Tibial nerve (tissue), 4 donors: Measurements from ENCODE around the gene TPK1. TPM values are rescaled to one million over a fixed set of nuclear protein-coding genes. Genes with fewer than 3 reads are reported as not detected.

ENCODE experiments used
- DNase-seq, 2 donors: peaks; one replicate each; pipeline ENCODE4 v3.0.0-alpha.2; 2019; ENCODE audit warnings: low spot score in 2 of 2
- H3K27ac ChIP-seq, 4 donors: fragments of 200-600 bp; sonication (generic) in 3 of 4; one replicate each; pipeline ENCODE4 v1.5.1; 2017 to 2019; ENCODE audit warnings: mild to moderate bottlenecking in 1 of 4
- H3K27me3 ChIP-seq, 2 donors: fragments of 200-600 bp; sonication (generic) in 1 of 2; one replicate each; pipeline versions ENCODE4 v1.5.1 to v1.6.0; 2017 to 2019
- H3K36me3 ChIP-seq, 3 donors: fragments of 200-600 bp; sonication (generic); one replicate each; pipeline ENCODE4 v1.5.1; 2018 to 2019
- H3K4me1 ChIP-seq, 4 donors: fragments of 200-600 bp; sonication (generic) in 3 of 4; one replicate each; pipeline ENCODE4 v1.5.1; 2017 to 2019
- H3K4me3 ChIP-seq, 4 donors: fragments of 200-600 bp; sonication (generic) in 3 of 4; one replicate each; pipeline ENCODE4 v1.5.1; 2017 to 2019; ENCODE audit warnings: mild to moderate bottlenecking in 1 of 4, moderate library complexity in 1 of 4
- H3K9me3 ChIP-seq, 4 donors: fragments of 200-600 bp; sonication (generic) in 3 of 4; one replicate each; pipeline ENCODE4 v1.5.1; 2017 to 2019
- CTCF ChIP-seq, 5 experiments: fragments of 200-600 bp in 3 of 5; fragments of 450-650 bp in 2 of 5; sonication (generic) in 3 of 5; IDR thresholded peaks; one replicate each; pipeline ENCODE4 v1.5.1; 2016 to 2019; ENCODE audit warnings: antibody characterized with exemption in 5 of 5, mild to moderate bottlenecking in 3 of 5, moderate library complexity in 2 of 5
- EP300 ChIP-seq, 2 donors: sonication (generic); formaldehyde crosslinking; IDR thresholded peaks; one replicate each; pipeline ENCODE4 v1.6.1; 2017; ENCODE audit warnings: antibody characterized with exemption in 2 of 2, mild to moderate bottlenecking in 1 of 2
- POLR2A ChIP-seq, 2 donors: fragments of 450-650 bp; IDR thresholded peaks; one replicate each; pipeline ENCODE4 v1.6.1; 2017; ENCODE audit warnings: antibody characterized with exemption in 2 of 2, mild to moderate bottlenecking in 2 of 2, moderate library complexity in 2 of 2
- WGBS, 2 donors: methylation state at CpG; one replicate each; pipeline ENCODE4 v1.1.5; 2018; 5-methylcytosine and 5-hydroxymethylcytosine counted together
- total RNA-seq, 4 donors: library from RNA; depleted of rRNA; stranded (reverse); fragments of >200 nt; gene quantifications; one replicate each; pipeline ENCODE4 v1.1.0, GENCODE V29; 2016

Gene TPK1
- total RNA-seq, 4 donors from 2014 or later = 4.5 to 18.8 (median 8.3) TPM

GRCh38 chr7:144529269-144529926 is 306.5 kb downstream of the TPK1 start:
- Histone ChIP-seq H3K4me3 (no peak overlapping the region), H3K4me1 (no peaks in the 10 kb centered on the region), H3K9me3 (peaks cover 0 to 19% (median 6%) of the 10 kb centered on the region in 4 donors), H3K27me3 (no peaks in the 10 kb centered on the region), H3K27ac (no peak overlapping the region), H3K36me3 (no peaks in the 10 kb centered on the region)
- 34 to 39% methylated on average over 3 of the region's 3 CpGs for WGBS, 2 donors
- TF ChIP-seq EP300 (IDR thresholded peaks at IDR 0.05) (no peak), CTCF (IDR thresholded peaks at IDR 0.05) (no peak), POLR2A (IDR thresholded peaks at IDR 0.05) (no peak)
- DNase-seq = no peak

DNA sequence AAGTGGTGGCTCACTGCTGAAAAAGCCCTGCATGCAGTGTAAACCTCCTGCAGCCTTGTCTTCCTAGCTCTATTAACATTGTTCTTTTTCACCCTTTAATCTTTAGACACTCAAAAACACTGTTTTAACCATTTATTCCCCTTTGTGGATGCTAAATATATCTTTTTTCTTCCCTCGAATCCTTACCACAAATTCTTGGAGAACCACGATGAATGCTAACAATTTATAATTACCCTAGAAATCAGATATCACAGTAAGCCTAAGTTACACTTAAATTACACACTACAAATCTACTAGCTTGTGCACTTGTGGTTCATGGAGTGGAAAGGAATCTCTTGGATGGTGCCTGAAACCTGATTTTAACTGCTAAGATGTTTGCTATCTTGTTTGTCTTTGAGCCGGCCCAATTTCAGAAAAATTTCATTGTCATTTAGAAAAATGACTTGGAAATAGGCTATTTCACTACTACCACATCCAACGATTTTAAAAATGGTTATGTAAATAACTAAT is 307.3 kb downstream of the TPK1 start:
- no peak for TF ChIP-seq POLR2A (IDR thresholded peaks at IDR 0.05)
- no peak for TF ChIP-seq CTCF (IDR thresholded peaks at IDR 0.05)
- TF ChIP-seq EP300 (IDR thresholded peaks at IDR 0.05) = no peak
- H3K4me3 ChIP-seq = no peak overlapping the region
- DNase-seq = no peak
- H3K9me3 ChIP-seq = peaks cover 0 to 16% (median 6%) of the 10 kb centered on the region in 4 donors
- WGBS, 2 donors = 82 to 88% methylated on average over 4 of the region's 4 CpGs
- no peak overlapping the region for H3K27ac ChIP-seq
- no peaks in the 10 kb centered on the region for H3K4me1 ChIP-seq
- no peaks in the 10 kb centered on the region for H3K27me3 ChIP-seq
- no peaks in the 10 kb centered on the region for H3K36me3 ChIP-seq

- Histone ChIP-seq H3K4me1 (no peaks in the 10 kb centered on the region), H3K27ac (no peak overlapping the region), H3K27me3 (no peaks in the 10 kb centered on the region), H3K9me3 (peaks cover 0 to 6% (median 0%) of the 10 kb centered on the region in 4 donors), H3K4me3 (no peak overlapping the region), H3K36me3 (no peaks in the 10 kb centered on the region)
- WGBS, 2 donors = 87 to 95% methylated on average over 13 of the region's 13 CpGs
- no peak for DNase-seq
- no peak for TF ChIP-seq EP300 (IDR thresholded peaks at IDR 0.05)
- TF ChIP-seq CTCF (IDR thresholded peaks at IDR 0.05) = no peak
- no peak for TF ChIP-seq POLR2A (IDR thresholded peaks at IDR 0.05)
Measured at GRCh38 chr7:144527051-144527471, 308.8 kb downstream of the TPK1 start.

GRCh38 chr7:144525956-144526355 is 309.9 kb downstream of the TPK1 start:
- Histone ChIP-seq H3K36me3 (no peaks in the 10 kb centered on the region), H3K9me3 (peaks cover 0 to under 1% (median 0%) of the 10 kb centered on the region in 4 donors), H3K4me3 (no peak overlapping the region), H3K27me3 (no peaks in the 10 kb centered on the region), H3K27ac (no peak overlapping the region), H3K4me1 (no peaks in the 10 kb centered on the region)
- DNase-seq = no peak
- 30 to 37% methylated on average over 1 of the region's 1 CpG for WGBS, 2 donors
- no peak for TF ChIP-seq POLR2A (IDR thresholded peaks at IDR 0.05)
- no peak for TF ChIP-seq EP300 (IDR thresholded peaks at IDR 0.05)
- TF ChIP-seq CTCF (IDR thresholded peaks at IDR 0.05) = no peak

- peaks cover 0 to 9% (median 0%) of the 10 kb centered on the region in 4 donors for H3K4me1 ChIP-seq
- 90 to 92% methylated on average over 3 of the region's 3 CpGs for WGBS, 2 donors
- no peaks in the 10 kb centered on the region for H3K27me3 ChIP-seq
- H3K36me3 ChIP-seq = no peaks in the 10 kb centered on the region
- no peak overlapping the region for H3K4me3 ChIP-seq
- no peak for TF ChIP-seq POLR2A (IDR thresholded peaks at IDR 0.05)
- TF ChIP-seq EP300 (IDR thresholded peaks at IDR 0.05) = no peak
- no peak for TF ChIP-seq CTCF (IDR thresholded peaks at IDR 0.05)
- H3K27ac ChIP-seq = no peak overlapping the region
- H3K9me3 ChIP-seq = no peaks in the 10 kb centered on the region
- DNase-seq = no peak
Measured at GRCh38 chr7:144524271-144524670, 311.6 kb downstream of the TPK1 start.
